Measurements from ENCODE around the gene OR5J2.
"Not testable (repeated sequence)": the region's sequence is repeated elsewhere in the genome, so short reads cannot be mapped to it uniquely, and the experiment has no call there.

Gene OR5J2

DNA sequence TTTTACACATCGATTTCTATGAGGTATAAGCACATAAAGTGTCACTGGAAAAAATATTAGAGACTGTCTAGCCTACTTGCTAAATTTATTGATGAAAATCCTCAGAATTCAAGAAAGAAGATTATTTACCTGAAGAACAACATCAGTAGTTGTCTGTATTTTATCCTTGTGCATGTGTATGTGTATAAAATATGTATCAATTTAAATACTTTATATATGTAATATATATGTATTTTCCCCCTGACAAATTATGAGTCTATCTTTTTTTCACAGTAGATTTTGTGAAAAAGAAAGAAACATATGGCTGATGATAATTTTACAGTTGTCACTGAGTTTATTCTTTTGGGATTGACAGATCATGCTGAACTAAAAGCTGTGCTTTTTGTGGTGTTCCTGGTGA lies at the start of gene OR5J2:
Gene OR5J2 (plus strand): TSS at position 301 of the 400 bp plus-strand sequence. CDS start 0 bp downstream, at position 301.
- DNase-seq = no peak

DNA sequence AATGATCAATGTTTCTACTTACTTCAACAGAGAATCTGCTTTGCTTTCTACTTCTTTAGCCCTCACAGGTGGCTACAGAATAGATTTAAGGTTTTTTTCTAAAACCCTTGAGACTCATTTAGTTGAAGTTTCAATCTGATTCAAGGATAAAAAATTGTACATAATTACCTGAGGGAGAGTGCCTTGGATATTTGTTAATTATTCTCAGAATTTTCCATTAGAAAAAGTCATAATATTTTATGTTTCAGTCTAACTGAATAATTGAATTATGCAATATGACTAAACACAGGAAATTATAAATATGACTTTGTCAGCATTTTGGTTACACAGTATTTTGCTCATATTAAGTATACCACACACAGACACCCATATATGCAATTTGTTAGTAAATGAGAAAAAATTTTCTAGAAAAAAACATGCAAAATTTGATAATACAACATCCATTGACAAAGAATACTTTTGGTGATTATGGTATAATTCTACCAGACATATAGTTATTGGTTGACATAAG lies 36.2 kb upstream of the OR5J2 start, which contains the start of gene OR8J3:
Gene OR8J3 (minus strand): TSS at position 51 of the 511 bp plus-strand sequence. CDS start 2,483 bp downstream, outside the sequence.
- DNase-seq = no peak

DNA sequence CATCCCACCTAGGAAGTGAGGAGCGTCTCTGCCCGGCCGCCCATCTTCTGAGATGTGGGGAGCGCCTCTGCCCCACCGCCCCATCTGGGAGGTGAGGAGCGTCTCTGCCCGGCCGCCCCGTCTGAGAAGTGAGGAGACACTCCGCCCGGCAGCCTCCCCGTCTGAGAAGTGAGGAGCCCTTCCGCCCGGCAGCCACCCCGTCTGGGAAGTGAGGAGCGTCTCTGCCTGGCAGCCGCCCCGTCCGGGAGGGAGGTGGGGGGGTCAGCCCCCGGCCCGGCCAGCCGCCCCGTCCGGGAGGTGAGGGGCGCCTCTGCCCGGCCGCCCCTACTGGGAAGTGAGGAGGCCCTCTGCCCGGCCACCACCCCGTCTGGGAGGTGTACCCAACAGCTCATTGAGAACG lies 32.7 kb upstream of the OR5J2 start:
- not testable (repeated sequence) for DNase-seq

DNA sequence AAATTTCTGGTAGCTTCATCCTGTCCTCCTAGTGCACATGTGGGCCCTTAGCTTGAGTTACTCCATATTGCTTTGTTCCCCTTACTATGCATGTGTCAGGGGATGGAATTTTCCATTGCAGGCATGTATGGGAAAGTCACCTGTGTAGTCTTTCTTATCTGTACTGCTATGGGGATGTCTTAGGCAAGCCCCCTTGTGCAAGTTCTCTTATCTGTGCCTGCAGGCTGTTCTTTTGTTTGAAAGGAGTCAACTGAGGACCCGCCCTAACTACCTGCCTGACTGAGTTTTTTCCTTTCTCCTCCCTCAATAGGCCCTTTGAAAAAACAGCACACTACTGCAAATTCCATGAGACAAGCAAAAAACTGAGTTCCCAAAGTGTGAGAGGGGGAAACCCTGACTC lies 25.0 kb upstream of the OR5J2 start:
- DNase-seq = no peak

DNA sequence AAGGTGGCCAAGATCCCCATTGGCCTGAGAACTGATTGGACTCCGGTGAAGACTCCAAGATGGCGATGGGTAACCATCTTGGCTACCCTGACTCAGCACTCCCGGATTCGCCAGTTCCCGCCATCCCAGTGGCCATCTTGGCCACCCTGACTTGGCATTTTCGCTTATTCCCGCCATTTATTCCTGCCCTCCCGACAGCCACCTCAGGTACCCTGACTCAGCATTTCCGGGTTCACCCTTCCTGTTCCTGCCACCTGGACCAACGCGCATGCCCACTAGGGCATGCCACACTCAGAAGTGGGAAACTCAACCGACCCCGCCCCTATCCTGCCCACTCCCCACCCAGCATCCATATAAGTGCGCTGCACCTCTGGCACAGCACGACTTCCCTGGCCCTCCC lies 24.1 kb upstream of the OR5J2 start:
- no peak for DNase-seq

DNA sequence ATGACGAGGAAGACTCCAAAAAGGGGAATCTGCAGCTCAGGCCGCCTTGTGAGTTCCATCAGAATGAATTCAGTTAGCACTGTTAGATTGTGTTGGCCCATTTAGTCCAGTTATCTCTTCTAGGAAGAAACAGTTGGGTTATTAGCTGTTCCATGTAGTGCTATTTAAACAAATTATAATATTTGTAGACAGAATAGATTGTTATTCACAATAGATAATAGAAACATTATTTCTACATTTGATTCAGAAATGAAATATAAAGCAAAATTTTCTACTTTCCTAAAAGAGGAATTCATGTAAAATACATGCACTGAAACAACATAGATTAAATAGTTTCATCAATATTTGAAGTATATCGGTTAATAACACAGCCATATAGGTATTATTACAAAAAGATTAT lies 16.2 kb upstream of the OR5J2 start, which contains the start of gene OR8K5:
Gene OR8K5 (minus strand): TSS at position 101 of the 400 bp plus-strand sequence. CDS start 0 bp downstream, at position 101.
- no peak for DNase-seq

DNA sequence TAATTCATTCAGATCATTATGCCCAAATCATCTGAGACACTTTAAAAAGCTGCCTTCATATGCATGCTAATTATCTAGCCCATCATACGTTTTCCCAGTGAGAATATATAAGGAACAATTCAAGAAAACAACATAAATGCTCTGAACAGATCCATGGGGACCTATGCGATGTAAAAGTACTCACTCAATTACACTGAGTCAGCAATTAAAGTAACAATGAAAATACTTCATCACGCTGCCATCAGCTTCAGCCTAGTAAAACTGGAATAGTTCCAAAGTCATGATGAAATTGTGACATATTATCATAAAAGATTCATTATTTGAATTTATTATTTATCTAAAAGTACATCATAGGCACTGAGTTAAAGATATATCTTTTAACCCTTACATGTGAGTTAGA lies 12.6 kb upstream of the OR5J2 start:
- DNase-seq = no peak

DNA sequence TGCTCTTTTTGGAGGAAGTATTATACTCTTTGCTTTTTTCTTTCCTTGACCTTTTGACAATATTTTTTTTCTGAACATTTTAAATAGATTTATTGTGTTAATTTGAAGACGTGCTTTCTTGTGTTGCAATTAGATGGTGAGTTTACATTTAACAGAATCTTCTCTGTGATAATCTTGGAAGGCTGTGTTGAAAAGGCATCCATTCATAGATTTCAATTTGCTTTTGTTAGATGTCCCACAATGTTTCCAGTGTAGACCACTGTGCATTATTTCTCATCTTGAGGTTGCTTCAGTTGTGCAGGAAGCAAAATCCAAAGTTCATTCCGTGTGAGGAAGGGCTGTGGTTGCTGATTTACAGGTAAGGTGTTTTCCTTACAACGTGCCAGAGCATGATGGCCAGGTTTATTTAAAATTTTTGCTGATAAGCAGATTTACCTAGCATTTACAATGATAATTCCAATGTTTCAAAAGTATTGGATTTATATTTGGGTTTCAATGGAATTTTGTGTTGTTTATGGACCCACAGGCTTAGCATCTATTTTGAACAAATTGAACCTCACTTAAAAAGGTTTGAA lies 4.1 kb upstream of the OR5J2 start:
- no peak for DNase-seq

DNA sequence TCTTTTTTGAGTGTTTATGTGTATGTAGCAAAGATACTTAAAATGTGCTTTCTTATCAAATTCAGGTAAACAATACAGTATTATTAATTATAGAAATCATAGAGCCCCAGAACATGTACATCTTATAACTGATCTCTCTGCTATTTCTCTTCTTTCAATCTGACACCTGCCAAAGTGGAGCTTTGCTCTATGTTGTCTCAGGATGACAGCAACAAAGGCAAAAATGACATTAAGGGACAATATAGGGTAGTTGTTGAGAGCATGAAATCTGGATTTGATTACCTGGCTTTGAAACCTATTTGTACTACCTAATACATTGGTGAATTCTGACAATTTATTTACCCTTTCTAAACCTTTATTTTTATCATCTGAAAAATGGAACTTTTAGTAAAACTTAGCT lies 7.0 kb downstream of the OR5J2 start:
- no peak for DNase-seq

DNA sequence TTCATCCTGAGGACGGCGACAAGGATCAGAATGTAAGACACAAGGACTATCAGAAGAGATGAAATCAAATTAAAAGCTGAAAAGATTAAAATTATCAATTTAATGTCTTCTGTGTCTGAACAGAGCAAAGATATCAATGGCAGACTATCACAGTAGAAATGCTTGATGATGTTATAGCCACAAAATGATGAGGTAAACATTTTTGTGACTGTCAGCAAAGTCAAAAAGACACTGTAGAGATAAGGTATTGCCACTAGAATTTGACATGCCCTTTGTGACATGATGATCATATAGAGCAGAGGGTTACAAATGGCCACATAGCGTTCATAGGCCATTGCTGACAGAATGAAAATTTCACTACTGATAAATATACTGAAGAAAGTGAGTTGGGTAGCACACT lies 12.2 kb downstream of the OR5J2 start:
- no peak for DNase-seq

DNA sequence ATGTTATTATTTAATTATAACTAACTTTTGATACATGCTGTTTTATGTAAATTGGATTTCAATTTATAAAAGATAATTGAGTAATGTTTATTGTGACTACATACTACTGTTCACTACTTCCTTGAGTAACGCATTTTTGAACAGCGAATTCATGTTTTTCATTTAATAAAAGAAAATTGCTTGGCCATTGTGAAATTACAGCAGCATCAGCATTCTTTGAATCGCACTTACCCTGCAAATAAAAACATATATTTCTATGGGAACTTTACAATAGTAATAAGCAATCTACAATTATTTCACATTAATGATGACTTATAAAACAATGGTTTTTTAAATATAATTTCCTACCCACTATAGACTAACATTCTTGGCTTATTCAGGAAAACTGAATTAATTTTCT lies 20.3 kb downstream of the OR5J2 start:
- no peak for DNase-seq

DNA sequence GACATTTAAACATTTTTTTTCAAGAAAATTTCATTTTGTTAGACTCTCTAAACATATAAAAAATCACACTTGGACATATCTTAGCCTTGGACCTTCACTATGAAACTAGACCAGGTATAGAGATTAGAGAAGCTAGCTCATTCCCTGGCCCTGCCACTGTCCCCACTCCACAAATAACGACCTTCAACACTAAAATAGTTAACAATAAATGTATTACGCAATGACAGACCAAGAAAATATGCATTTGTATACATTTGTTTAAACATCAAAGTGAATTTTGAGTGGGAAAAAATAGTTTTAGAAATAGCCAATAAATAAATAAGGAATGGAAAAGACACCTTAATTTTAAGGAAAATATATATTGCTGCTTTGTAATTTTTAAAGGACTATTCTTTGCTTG lies 20.9 kb downstream of the OR5J2 start:
- DNase-seq = no peak

DNA sequence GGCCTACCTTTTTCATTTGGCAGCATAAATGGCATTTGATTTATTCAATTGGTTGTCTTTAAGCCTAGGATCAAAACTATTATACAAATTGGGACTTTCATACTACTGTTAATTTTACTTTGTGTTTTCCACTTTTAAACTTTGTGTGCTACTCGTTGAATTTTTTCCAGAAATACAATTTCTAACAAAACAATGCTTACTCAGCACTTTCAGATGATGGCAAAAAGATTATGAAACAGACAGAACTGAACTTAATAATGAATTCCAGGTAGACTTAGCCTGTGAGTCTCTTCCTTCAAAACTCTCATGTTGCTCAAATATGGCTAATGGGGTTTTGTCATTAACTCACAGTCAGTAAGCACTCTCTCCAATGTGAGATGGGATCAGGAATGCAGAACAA lies 31.4 kb downstream of the OR5J2 start:
- no peak for DNase-seq

DNA sequence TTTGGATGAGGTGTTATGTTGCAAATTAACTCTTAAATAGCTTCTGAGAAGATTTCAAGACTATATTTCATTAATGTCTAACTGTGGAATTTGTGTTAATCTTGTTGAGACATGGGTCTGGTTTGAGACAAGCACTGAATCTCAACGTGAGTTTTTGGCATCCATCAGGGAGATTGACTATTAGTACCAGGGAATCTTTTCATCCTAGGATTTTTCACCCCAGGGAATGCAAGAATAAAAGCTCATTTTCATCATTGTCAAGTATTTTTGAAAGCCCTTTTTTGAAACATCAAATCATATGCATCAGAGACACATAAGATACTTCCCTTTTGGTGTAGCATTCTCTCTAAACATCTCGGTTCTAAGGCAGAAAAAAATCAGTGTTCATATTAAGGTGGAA lies 38.1 kb downstream of the OR5J2 start:
- no peak for DNase-seq

DNA sequence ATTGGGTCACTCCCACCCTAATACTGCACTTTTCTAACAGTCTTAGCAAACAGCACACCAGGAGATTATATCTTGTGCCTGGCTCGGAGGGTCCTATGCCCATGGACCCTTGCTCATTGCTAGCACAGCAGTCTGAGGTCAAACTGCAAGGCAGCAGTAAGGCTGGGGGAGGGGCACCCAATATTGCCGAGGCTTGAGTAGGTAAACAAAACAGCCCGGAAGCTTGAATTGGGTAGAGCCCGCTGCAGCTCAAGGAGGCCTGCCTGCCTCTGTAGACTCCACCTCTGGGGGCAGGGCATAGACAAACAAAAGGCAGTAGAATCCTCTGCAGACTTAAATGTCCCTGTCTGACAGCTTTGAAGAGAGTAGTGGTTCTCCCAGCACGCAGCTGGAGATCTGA lies 43.3 kb downstream of the OR5J2 start:
- not testable (repeated sequence) for DNase-seq

All from NCI-H187 treated with DMSO at 0.1 percent for 48 hours (cell line).